H1 (cell line): ENCODE measurements around the gene NUP210L. TPM values are rescaled to one million over a fixed set of nuclear protein-coding genes. Genes with fewer than 3 reads are reported as not detected.

ENCODE experiments used
- CTCF ChIA-PET: fragments of 300-600 bp; sonication (Branson Sonifier 250); formaldehyde crosslinking; loops from one replicate; lab custom pipeline; 2021; ENCODE audit not compliant: partially characterized antibody; lab: Charles Lee
- POLR2A ChIA-PET: fragments of 300-600 bp; sonication (Branson Sonifier 250); formaldehyde crosslinking; loops from one replicate; lab custom pipeline; 2021; ENCODE audit warnings: inconsistent platforms; ENCODE audit not compliant: partially characterized antibody; lab: Charles Lee
- DNase-seq, 2 experiments: peaks; one replicate each; pipeline versions ENCODE4 v3.0.0 to v3.0.0-alpha.2; 2010 to 2022; ENCODE audit warnings: low spot score in 2 of 2, low read depth in 1 of 2, mixed read lengths in 1 of 2
- FAIRE-seq: peaks from 2 replicates; lab custom pipeline; 2011; peaks lifted over from hg19 to GRCh38; lab: Jason Lieb, UNC
- H2AFZ ChIP-seq: 2 replicates; pipeline ENCODE4 v1.8.1; 2012; ENCODE audit warnings: low read length, inconsistent platforms
- H2AK5ac ChIP-seq: 2 replicates; pipeline ENCODE4 v1.6.1; 2013; ENCODE audit warnings: low read depth, low read length
- H2BK120ac ChIP-seq: replicated peaks from 2 replicates; pipeline ENCODE3; 2013; ENCODE audit warnings: low read depth, low read length, inconsistent platforms
- H2BK12ac ChIP-seq: 2 replicates; pipeline ENCODE4 v1.6.1; 2013; ENCODE audit warnings: low read depth, low read length
- H2BK15ac ChIP-seq: 2 replicates; pipeline ENCODE4 v1.6.1; 2013; ENCODE audit warnings: low read length
- H2BK20ac ChIP-seq: 2 replicates; pipeline ENCODE4 v1.6.1; 2013; ENCODE audit warnings: low read length
- H2BK5ac ChIP-seq: 2 replicates; pipeline ENCODE4 v1.6.1; 2013; ENCODE audit warnings: low read depth, low read length
- H3K14ac ChIP-seq: 2 replicates; pipeline ENCODE4 v1.6.1; 2013; ENCODE audit warnings: inconsistent platforms; ENCODE audit not compliant: insufficient read length
- H3K18ac ChIP-seq: 2 replicates; pipeline ENCODE4 v1.6.1; 2013; ENCODE audit warnings: low read length; ENCODE audit errors: extremely low read depth
- H3K23ac ChIP-seq: 2 replicates; pipeline ENCODE4 v1.6.1; 2013; ENCODE audit warnings: inconsistent platforms; ENCODE audit not compliant: insufficient read length
- H3K23me2 ChIP-seq: 2 replicates; pipeline ENCODE4 v1.6.1; 2013; ENCODE audit warnings: low read depth, low read length
- H3K27ac ChIP-seq: 2 replicates; pipeline ENCODE4 v1.6.1; 2011; ENCODE audit warnings: low read depth, low read length, inconsistent platforms
- H3K27me3 ChIP-seq, 4 experiments: replicated peaks in 1 of 4; 1 replicate in 1 of 4; 2 replicates in 3 of 4; pipeline versions ENCODE4 v1.6.1 to v1.8.1; 2011 to 2013; ENCODE audit warnings: low read length in 3 of 4, mild to moderate bottlenecking in 3 of 4, inconsistent platforms in 2 of 4, mixed read lengths in 2 of 4, moderate library complexity in 1 of 4; ENCODE audit not compliant: control insufficient read depth in 3 of 4, insufficient read depth in 3 of 4; ENCODE audit errors: extremely low read depth in 1 of 4
- H3K36me3 ChIP-seq, 4 experiments: 2 replicates each; pipeline versions ENCODE4 v1.6.1 to v1.8.1; 2011 to 2013; ENCODE audit warnings: mild to moderate bottlenecking in 4 of 4, low read length in 3 of 4, moderate library complexity in 2 of 4, control low read depth in 1 of 4, inconsistent platforms in 1 of 4; ENCODE audit not compliant: insufficient read depth in 4 of 4, control insufficient read depth in 2 of 4
- H3K4ac ChIP-seq: replicated peaks from 2 replicates; pipeline ENCODE3; 2013; ENCODE audit warnings: low read length, low read depth, mixed read lengths, inconsistent platforms; ENCODE audit not compliant: insufficient read length
- H3K4me1 ChIP-seq, 4 experiments: replicated peaks in 1 of 4; 1 replicate in 1 of 4; 2 replicates in 3 of 4; pipeline versions ENCODE4 v1.6.1 to v1.8.1; 2011 to 2013; ENCODE audit warnings: low read length in 3 of 4, inconsistent platforms in 2 of 4, mixed read lengths in 1 of 4; ENCODE audit not compliant: insufficient read depth in 4 of 4, control insufficient read depth in 3 of 4
- H3K4me2 ChIP-seq, 2 experiments: 2 replicates each; pipeline versions ENCODE4 v1.6.1 to v1.8.1; 2011 to 2013; ENCODE audit warnings: low read depth in 2 of 2, low read length in 2 of 2, control low read depth in 1 of 2, inconsistent platforms in 1 of 2, mild to moderate bottlenecking in 1 of 2; ENCODE audit not compliant: insufficient read depth in 1 of 2
- H3K4me3 ChIP-seq, 4 experiments: fragments of 200-600, 300-600 bp in 1 of 4; sonication (generic), shearing (Covaris generic), sonication (Bioruptor Twin) in 1 of 4; 2 replicates each; pipeline versions ENCODE4 v1.5.1 to v1.8.1; 2011 to 2016; ENCODE audit warnings: low read length in 4 of 4, low read depth in 3 of 4, control low read depth in 2 of 4, inconsistent platforms in 2 of 4, mild to moderate bottlenecking in 2 of 4, mixed read lengths in 1 of 4, moderate library complexity in 1 of 4; ENCODE audit not compliant: insufficient read depth in 2 of 4; ENCODE audit errors: extremely low read depth in 1 of 4
- H3K56ac ChIP-seq: replicated peaks from 2 replicates; pipeline ENCODE3; 2013; ENCODE audit warnings: low read depth, mild to moderate bottlenecking, mixed read lengths, low read length, inconsistent platforms; ENCODE audit not compliant: insufficient read length
- H3K79me1 ChIP-seq: 2 replicates; pipeline ENCODE4 v1.6.1; 2013; ENCODE audit warnings: low read depth, low read length, control low read depth
- H3K79me2 ChIP-seq, 2 experiments: 2 replicates each; pipeline versions ENCODE4 v1.6.1 to v1.8.1; 2012 to 2013; ENCODE audit warnings: low read length in 2 of 2, mild to moderate bottlenecking in 2 of 2, inconsistent platforms in 1 of 2; ENCODE audit not compliant: insufficient read depth in 2 of 2, control insufficient read depth in 1 of 2
- H3K9ac ChIP-seq, 4 experiments: replicated peaks in 1 of 4; 1 replicate in 1 of 4; 2 replicates in 3 of 4; pipeline versions ENCODE4 v1.6.1 to v1.8.1; 2011 to 2013; ENCODE audit warnings: low read depth in 3 of 4, low read length in 3 of 4, control low read depth in 2 of 4, mild to moderate bottlenecking in 2 of 4, moderate library complexity in 2 of 4, inconsistent platforms in 1 of 4; ENCODE audit errors: extremely low read depth in 1 of 4
- H3K9me3 ChIP-seq, 2 experiments: 2 replicates each; pipeline versions ENCODE4 v1.6.1 to v1.8.1; 2012 to 2013; ENCODE audit warnings: mild to moderate bottlenecking in 2 of 2, moderate library complexity in 2 of 2, control low read depth in 1 of 2, inconsistent platforms in 1 of 2, low read depth in 1 of 2, low read length in 1 of 2, mixed read lengths in 1 of 2; ENCODE audit not compliant: insufficient read depth in 2 of 2
- H4K20me1 ChIP-seq, 2 experiments: replicated peaks in 1 of 2; 2 replicates each; pipeline versions ENCODE3 to v1.8.1; 2011 to 2013; ENCODE audit warnings: inconsistent platforms in 2 of 2, low read length in 2 of 2, mild to moderate bottlenecking in 1 of 2; ENCODE audit not compliant: insufficient read depth in 2 of 2, control insufficient read depth in 1 of 2
- H4K5ac ChIP-seq: 2 replicates; pipeline ENCODE4 v1.6.1; 2013; ENCODE audit warnings: low read length, low read depth, mixed read lengths, inconsistent platforms; ENCODE audit not compliant: insufficient read length
- H4K8ac ChIP-seq: 2 replicates; pipeline ENCODE4 v1.8.0; 2013; ENCODE audit warnings: mild to moderate bottlenecking, moderate library complexity, low read length, inconsistent platforms; ENCODE audit not compliant: insufficient read depth; ENCODE audit errors: extremely low read depth
- H4K91ac ChIP-seq: replicated peaks from 2 replicates; pipeline ENCODE3; 2013; ENCODE audit warnings: low read length, mixed read lengths, inconsistent platforms; ENCODE audit not compliant: insufficient read length
- CHD2 ChIP-seq: IDR thresholded peaks from 2 replicates; pipeline ENCODE4 v1.6.1; 2012; ENCODE audit warnings: low read length, improper control_type of control experiment
- EP300 ChIP-seq, 2 experiments: IDR thresholded peaks; 1 replicate in 1 of 2; 2 replicates in 1 of 2; pipeline ENCODE4 v1.6.1; 2011 to 2012; ENCODE audit warnings: low read depth in 2 of 2, low read length in 2 of 2, mild to moderate bottlenecking in 2 of 2, borderline replicate concordance in 1 of 2, inconsistent platforms in 1 of 2, moderate library complexity in 1 of 2
- EZH2 ChIP-seq: fragments of 200-600 bp; sonication (generic); IDR thresholded peaks from 2 replicates; pipeline ENCODE4 v1.7.1; 2012; ENCODE audit warnings: low read depth, mild to moderate bottlenecking, moderate library complexity, low read length, inconsistent platforms; ENCODE audit not compliant: severe bottlenecking
- HDAC2 ChIP-seq, 2 experiments: fragments of 300-600 bp in 1 of 2; sonication (generic) in 1 of 2; IDR thresholded peaks; 2 replicates each; pipeline ENCODE4 v1.6.1; 2011 to 2012; ENCODE audit warnings: low read depth in 2 of 2, low read length in 2 of 2, mild to moderate bottlenecking in 2 of 2, moderate library complexity in 2 of 2, borderline replicate concordance in 1 of 2, inconsistent platforms in 1 of 2
- NRF1 ChIP-seq: IDR thresholded peaks from 2 replicates; pipeline ENCODE4 v1.6.1; 2011; ENCODE audit warnings: mild to moderate bottlenecking, low read depth, low read length, improper control_type of control experiment
- PHF8 ChIP-seq: fragments of 200-600 bp; sonication (generic); conservative IDR thresholded peaks from 2 replicates; pipeline ENCODE4 v1.7.1; 2012; ENCODE audit warnings: low read depth, mild to moderate bottlenecking, inconsistent platforms, low read length, moderate library complexity
- POLR2A ChIP-seq, 2 experiments: IDR thresholded peaks; 1 replicate in 1 of 2; 2 replicates in 1 of 2; pipeline ENCODE4 v1.6.1; 2011; ENCODE audit warnings: low read depth in 2 of 2, low read length in 2 of 2, mild to moderate bottlenecking in 2 of 2; ENCODE audit errors: control extremely low read depth in 1 of 2
- POU5F1 ChIP-seq: IDR thresholded peaks from 2 replicates; pipeline ENCODE4 v1.6.1; 2011; ENCODE audit warnings: low read depth, mild to moderate bottlenecking, low read length, moderate library complexity
- RFX5 ChIP-seq: IDR thresholded peaks from 2 replicates; pipeline ENCODE4 v1.6.1; 2011; ENCODE audit warnings: low read depth, low read length, improper control_type of control experiment, borderline replicate concordance
- RNF2 ChIP-seq: fragments of 200-900, 300-1000 bp; sonication (generic); IDR thresholded peaks from 2 replicates; pipeline ENCODE4 v1.7.1; 2016; ENCODE audit warnings: borderline replicate concordance, low read depth, mild to moderate bottlenecking, antibody characterized with exemption, low read length; ENCODE audit not compliant: poor library complexity, severe bottlenecking; ENCODE audit errors: missing control alignments
- SP1 ChIP-seq: IDR thresholded peaks from 2 replicates; pipeline ENCODE4 v1.6.1; 2011; ENCODE audit warnings: low read depth, low read length
- SP2 ChIP-seq: IDR thresholded peaks from 2 replicates; pipeline ENCODE4 v1.6.1; 2012; ENCODE audit warnings: mild to moderate bottlenecking, low read length, inconsistent platforms
- ZNF274 ChIP-seq: IDR thresholded peaks from 2 replicates; pipeline ENCODE4 v1.7.0; 2012; ENCODE audit warnings: low read length, borderline replicate concordance; ENCODE audit errors: extremely low read depth
- WGBS, 2 experiments: shearing (Covaris generic) in 1 of 2; methylation state at CpG; one replicate each; pipeline versions ENCODE4 v1.1.6 to v1.1.7; 2013 to 2015; ENCODE audit warnings: low lambda C conversion rate in 2 of 2, mixed read lengths in 2 of 2, inconsistent platforms in 1 of 2, low coverage in 1 of 2, missing lambda C conversion rate in 1 of 2; ENCODE audit not compliant: insufficient replicate concordance in 2 of 2, insufficient coverage in 1 of 2, insufficient read length in 1 of 2; ENCODE audit errors: extremely low coverage in 1 of 2, missing lambda C conversion rate in 1 of 2; 5-methylcytosine and 5-hydroxymethylcytosine counted together
- polyA plus RNA-seq, 7 experiments: library from polyadenylated mRNA; depleted of rRNA in 3 of 7; stranded (reverse) in 5 of 7; unstranded in 2 of 7; fragments of >200 nt in 5 of 7; fragments of 200-250 nt in 2 of 7; gene quantifications; 1 replicate in 5 of 7; 2 replicates in 1 of 7; 4 replicates in 1 of 7; pipeline versions ENCODE4 v1.2.1 to v1.2.3, GENCODE V29; 2011 to 2013; ENCODE audit warnings: missing spikeins in 2 of 7, mixed read lengths in 2 of 7
- total RNA-seq: library from RNA; stranded (reverse); fragmentation: NEBNext Ultra II Directional; extraction: Animal tissue kit (Norgen Biotek cat#: 25700); gene quantifications from 2 replicates; pipeline ENCODE4 v1.2.1, GENCODE V29; 2021

NUP210L gene
- total and polyA plus RNA-seq, 2 of the 8 experiments (the other 6 are each of a cell fraction or from before 2014, with no cell fraction given): not detected

GRCh38 chr1:154142358-154142757 is 12.5 kb downstream of the NUP210L start:
- Histone ChIP-seq H2BK15ac (no peak overlapping the region), H2BK120ac (no peak overlapping the region), H2AFZ (no peak overlapping the region), H3K36me3 (no peaks in the 10 kb centered on the region), H3K14ac (no peak overlapping the region), H4K8ac (no peak overlapping the region), H3K4me3 (no peak overlapping the region), H3K9me3 (no peaks in the 10 kb centered on the region), H3K4me1 (no peaks in the 10 kb centered on the region), H4K20me1 (no peaks in the 10 kb centered on the region), H3K18ac (no peak overlapping the region), H3K4me2 (no peak overlapping the region), H3K23me2 (no peaks in the 10 kb centered on the region), H2AK5ac (no peak overlapping the region), H3K23ac (no peak overlapping the region), H2BK5ac (no peak overlapping the region), H3K4ac (no peak overlapping the region), H3K56ac (no peak overlapping the region), H2BK12ac (no peak overlapping the region), H4K5ac (no peak overlapping the region), H3K79me2 (no peaks in the 10 kb centered on the region), H3K79me1 (no peaks in the 10 kb centered on the region), H4K91ac (no peak overlapping the region), H3K9ac (no peak overlapping the region), H3K27ac (no peak overlapping the region), H2BK20ac (no peak overlapping the region), H3K27me3 (no peaks in the 10 kb centered on the region)
- POLR2A ChIA-PET: interaction anchor here (0.7 to 0.9 kb wide), 2 partner anchors 8 to 417 kb away, joined by 3 read pairs; no protein-coding TSS in a partner anchor
- no peak for FAIRE-seq
- DNase-seq: no peak
- WGBS, 2 experiments: 82% methylated on average over 6 of the region's 6 CpGs; no CpG with 5 or more reads in 1 of the 2 experiments
- CTCF ChIA-PET: interaction anchor here (1.2 kb wide), 1 partner anchor 38 kb away, joined by 3 read pairs; no protein-coding TSS in a partner anchor
- TF ChIP-seq POU5F1: no peak
- no peak for TF ChIP-seq EP300 (IDR thresholded peaks at IDR 0.05; ENCODE audit: borderline replicate concordance in 1 of 2, low read depth in 2 of 2, low read length in 2 of 2)
- TF ChIP-seq ZNF274: no peak
- TF ChIP-seq NRF1: no peak
- no peak for TF ChIP-seq SP2
- no peak for TF ChIP-seq SP1
- TF ChIP-seq RFX5: no peak
- TF ChIP-seq EZH2: no peak
- TF ChIP-seq HDAC2 (IDR thresholded peaks at IDR 0.05; ENCODE audit: borderline replicate concordance in 1 of 2, low read depth in 2 of 2, low read length in 2 of 2): no peak
- no peak for TF ChIP-seq POLR2A (IDR thresholded peaks at IDR 0.05; ENCODE audit: control extremely low read depth in 1 of 2, low read depth in 2 of 2, low read length in 2 of 2)
- TF ChIP-seq PHF8: no peak
- TF ChIP-seq CHD2: no peak
- TF ChIP-seq RNF2: no peak
